Lower lobe of right lung (tissue), 2 donors: Measurements from ENCODE around the gene DLG5. TPM values are rescaled to one million over a fixed set of nuclear protein-coding genes. Genes with fewer than 3 reads are reported as not detected.

Experiments
- ATAC-seq, 2 donors: fragments of 200-7000 bp; cut with Tn5 transposase; one replicate each; pipeline ENCODE4 v1.9.1; 2020 to 2022; ENCODE audit warnings: mild to moderate bottlenecking in 2 of 2, moderate library complexity in 2 of 2
- DNase-seq: peaks from one replicate; pipeline ENCODE4 v3.0.0-alpha.2; 2020
- H3K27ac ChIP-seq: fragments of 200-600 bp; one replicate; pipeline ENCODE4 v1.8.0; 2022
- H3K27me3 ChIP-seq: fragments of 200-600 bp; one replicate; pipeline ENCODE4 v1.8.0; 2022; ENCODE audit warnings: low read depth
- H3K36me3 ChIP-seq: fragments of 200-600 bp; one replicate; pipeline ENCODE4 v1.8.0; 2022; ENCODE audit warnings: mild to moderate bottlenecking
- H3K4me1 ChIP-seq: fragments of 200-600 bp; one replicate; pipeline ENCODE4 v1.8.0; 2022
- H3K4me3 ChIP-seq: fragments of 200-600 bp; one replicate; pipeline ENCODE4 v1.8.0; 2022; ENCODE audit warnings: mild to moderate bottlenecking
- H3K9me3 ChIP-seq: fragments of 200-600 bp; one replicate; pipeline ENCODE4 v1.8.0; 2022
- intact Hi-C: fragments of 100-400 bp; cut with DNase I; formaldehyde crosslinking; loops from one replicate; pipeline ENCODE4 v1.11.0; 2022
- total RNA-seq: library from RNA; stranded (reverse); fragmentation: NEBNext Ultra II Directional; extraction: Animal tissue kit (Norgen Biotek cat#: 25700); gene quantifications from one replicate; pipeline ENCODE4 v1.2.1, GENCODE V29; 2021
- TF ChIP-seq, protein P1 (sequence below): fragments of 200-600 bp; IDR thresholded peaks from one replicate; pipeline ENCODE4 v1.8.0; 2022; ENCODE audit warnings: antibody characterized with exemption, mild to moderate bottlenecking
- donor health status: DM: no; HTN: yes; CAD: no; lungs with severe emphysema.

Gene DLG5
- total RNA-seq, 1 donor from 2014 or later, result 18.7 TPM

DNA sequence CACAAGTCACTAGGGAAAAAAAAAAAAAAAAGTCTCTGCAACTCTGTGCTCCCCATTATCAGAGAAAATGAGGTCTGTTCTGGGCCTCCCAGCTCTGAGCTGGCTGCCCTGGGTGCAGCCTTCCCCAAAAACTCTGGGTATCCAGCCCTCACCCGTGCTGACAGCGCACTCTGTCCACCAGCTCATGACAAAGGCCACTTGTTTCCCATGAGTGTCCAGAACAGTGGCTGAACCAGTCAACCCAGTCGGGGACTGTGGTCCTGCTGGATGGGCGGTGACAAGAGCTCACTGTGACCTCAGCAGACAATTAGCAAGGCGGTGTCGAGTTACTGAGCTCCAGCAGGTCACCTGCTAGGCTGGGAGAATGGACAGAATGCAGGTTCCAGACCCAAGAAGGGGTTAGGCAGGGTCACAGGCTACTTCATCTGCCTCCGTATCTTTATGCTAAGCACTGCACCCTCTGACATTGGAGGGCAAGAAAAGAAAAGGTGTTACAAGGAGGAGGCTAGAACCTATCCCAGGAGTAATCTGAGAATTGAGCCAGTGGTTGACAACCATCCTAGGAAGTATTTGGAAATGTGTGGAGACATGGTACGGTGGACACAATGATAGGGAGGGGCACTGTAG is 37.2 kb downstream of the DLG5 start:
- peak; percentile 94 for ATAC-seq

DNA sequence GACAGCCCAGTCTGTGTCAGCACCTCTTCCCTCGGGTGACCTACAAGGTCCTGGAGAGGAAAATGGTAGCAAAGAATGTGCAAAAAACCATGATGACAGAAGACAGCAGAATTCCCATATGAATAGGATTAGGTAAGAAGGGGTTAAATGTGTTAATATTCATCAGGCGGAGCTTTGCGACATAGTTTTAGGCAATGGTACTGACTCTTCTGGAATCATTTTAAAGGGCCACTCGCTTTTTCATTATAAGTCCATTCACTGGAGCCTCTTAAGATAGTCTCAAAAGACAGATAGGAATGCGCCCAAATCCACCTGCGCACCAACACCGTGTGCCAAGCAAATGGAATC is 38.2 kb downstream of the DLG5 start:
- Histone ChIP-seq H3K4me3 (peak overlapping the region; percentile 30), H3K27me3 (no peaks in the 10 kb centered on the region), H3K4me1 (peaks cover 31% of the 10 kb centered on the region), H3K27ac (peak overlapping the region; percentile 53), H3K9me3 (no peaks in the 10 kb centered on the region), H3K36me3 (no peaks in the 10 kb centered on the region)
- DNase-seq, result no peak
- ATAC-seq, result peak in 1 of 2 donors; percentile 31
- TF ChIP-seq, protein P1, sequence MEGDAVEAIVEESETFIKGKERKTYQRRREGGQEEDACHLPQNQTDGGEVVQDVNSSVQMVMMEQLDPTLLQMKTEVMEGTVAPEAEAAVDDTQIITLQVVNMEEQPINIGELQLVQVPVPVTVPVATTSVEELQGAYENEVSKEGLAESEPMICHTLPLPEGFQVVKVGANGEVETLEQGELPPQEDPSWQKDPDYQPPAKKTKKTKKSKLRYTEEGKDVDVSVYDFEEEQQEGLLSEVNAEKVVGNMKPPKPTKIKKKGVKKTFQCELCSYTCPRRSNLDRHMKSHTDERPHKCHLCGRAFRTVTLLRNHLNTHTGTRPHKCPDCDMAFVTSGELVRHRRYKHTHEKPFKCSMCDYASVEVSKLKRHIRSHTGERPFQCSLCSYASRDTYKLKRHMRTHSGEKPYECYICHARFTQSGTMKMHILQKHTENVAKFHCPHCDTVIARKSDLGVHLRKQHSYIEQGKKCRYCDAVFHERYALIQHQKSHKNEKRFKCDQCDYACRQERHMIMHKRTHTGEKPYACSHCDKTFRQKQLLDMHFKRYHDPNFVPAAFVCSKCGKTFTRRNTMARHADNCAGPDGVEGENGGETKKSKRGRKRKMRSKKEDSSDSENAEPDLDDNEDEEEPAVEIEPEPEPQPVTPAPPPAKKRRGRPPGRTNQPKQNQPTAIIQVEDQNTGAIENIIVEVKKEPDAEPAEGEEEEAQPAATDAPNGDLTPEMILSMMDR, result no peak
- intact Hi-C loops, result no loop called here

More for the DNA sequence above, 37.2 kb downstream of the DLG5 start:
- H3K9me3 ChIP-seq, result no peaks in the 10 kb centered on the region
- H3K27me3 ChIP-seq, result no peaks in the 10 kb centered on the region
- no peak overlapping the region for H3K4me3 ChIP-seq
- TF ChIP-seq, protein P1, result no peak
- H3K27ac ChIP-seq, result no peak overlapping the region
- peak; percentile 84 for DNase-seq
- H3K4me1 ChIP-seq, result peaks cover 31% of the 10 kb centered on the region
- intact Hi-C loops, result no loop called here
- H3K36me3 ChIP-seq, result no peaks in the 10 kb centered on the region

DNA sequence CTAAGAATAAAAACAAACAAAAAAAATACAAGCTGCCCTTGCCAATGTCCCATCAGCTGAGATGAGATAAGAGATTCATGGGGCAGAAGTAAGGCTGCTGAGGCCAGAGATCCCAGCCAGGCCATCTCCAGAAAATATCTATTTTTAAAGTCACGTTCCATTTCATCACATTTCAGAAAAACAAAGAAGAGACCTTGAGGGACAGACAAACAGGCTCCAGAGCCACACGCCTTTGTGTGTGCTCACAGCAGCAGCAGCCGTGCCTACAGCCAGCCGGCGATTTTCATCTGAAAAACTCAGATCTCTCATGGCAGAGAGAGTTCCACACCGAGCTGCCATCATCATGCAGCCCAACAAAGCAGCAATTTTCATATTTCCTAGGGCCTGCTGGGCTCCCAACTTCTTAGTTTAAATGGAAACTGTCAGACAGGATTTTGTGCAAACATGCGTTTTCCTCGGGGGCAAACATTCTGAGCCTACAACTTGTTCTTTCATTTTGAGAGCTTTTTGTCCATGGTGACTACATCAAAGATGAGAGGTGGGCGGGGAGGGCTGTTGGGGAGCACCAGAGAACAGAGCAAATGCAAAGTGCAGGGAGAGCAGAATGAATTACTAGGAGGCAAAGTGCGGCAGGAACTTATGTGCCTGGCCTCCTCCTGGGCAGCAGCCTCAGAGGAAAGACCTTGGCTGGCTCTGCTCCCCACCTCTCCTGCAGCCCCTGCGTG is 38.8 kb downstream of the DLG5 start:
- Histone ChIP-seq H3K36me3 (no peaks in the 10 kb centered on the region), H3K27me3 (no peaks in the 10 kb centered on the region), H3K4me3 (peak overlapping the region; percentile 30), H3K27ac (peak overlapping the region; percentile 53), H3K4me1 (peaks cover 31% of the 10 kb centered on the region), H3K9me3 (no peaks in the 10 kb centered on the region)
- DNase-seq (no peak), ATAC-seq (peak in 1 of 2 donors; percentile 27)
- TF ChIP-seq, protein P1, result no peak
- intact Hi-C loops, result no loop called here

DNA sequence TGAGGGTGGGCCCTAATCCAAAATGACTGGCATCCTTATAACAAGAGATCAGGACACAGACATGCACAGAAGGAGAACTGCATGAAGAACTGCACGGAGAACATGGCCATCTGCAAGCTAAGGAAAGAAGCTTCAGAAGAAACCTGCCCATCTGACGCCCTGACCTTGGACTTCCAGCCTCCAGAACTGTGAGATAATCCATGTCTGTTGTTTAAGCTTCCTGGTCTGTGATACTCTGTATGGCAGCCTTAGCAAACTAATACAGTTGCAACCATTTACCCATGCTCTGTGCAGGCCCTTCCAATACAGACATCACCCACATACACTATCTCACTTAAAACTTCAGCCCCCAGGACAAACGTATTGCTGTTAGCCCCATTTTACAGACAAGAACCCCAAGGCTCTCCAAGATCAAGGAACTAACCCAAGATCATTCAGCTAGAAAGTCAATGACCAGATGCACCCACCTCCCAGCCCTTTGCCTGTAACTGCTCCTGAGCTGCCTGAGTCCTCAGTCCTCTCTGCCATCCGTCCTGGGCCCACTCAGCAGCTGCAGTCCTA is 39.7 kb downstream of the DLG5 start:
- H3K4me1 ChIP-seq, result peaks cover 31% of the 10 kb centered on the region
- ATAC-seq (no peak), DNase-seq (no peak)
- H3K27me3 ChIP-seq, result no peaks in the 10 kb centered on the region
- H3K9me3 ChIP-seq, result no peaks in the 10 kb centered on the region
- TF ChIP-seq, protein P1, result no peak
- no peak overlapping the region for H3K4me3 ChIP-seq
- intact Hi-C loops, result no loop called here
- no peak overlapping the region for H3K27ac ChIP-seq
- H3K36me3 ChIP-seq, result no peaks in the 10 kb centered on the region

DNA sequence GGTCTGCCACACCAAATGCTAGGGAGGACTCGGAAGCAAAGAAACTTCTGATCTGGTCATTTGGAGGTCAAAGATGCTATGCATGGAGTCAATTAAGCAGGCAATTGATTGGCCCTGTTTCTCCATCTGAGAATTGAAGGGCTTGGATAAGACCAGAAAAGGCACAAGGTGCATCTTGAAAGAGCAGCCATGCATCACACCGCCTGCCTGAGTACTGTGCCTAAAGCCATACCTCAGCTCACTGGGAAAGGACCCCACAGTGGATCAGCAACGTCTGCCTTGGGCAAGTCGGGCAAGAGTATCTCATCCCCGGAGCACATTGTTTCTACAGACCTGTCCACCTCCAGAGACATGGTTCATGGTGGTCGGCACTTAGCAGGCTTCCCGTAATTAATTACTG is 42.4 kb downstream of the DLG5 start:
- Histone ChIP-seq H3K36me3 (no peaks in the 10 kb centered on the region), H3K4me1 (peaks cover 25% of the 10 kb centered on the region), H3K4me3 (no peak overlapping the region), H3K27me3 (no peaks in the 10 kb centered on the region), H3K9me3 (no peaks in the 10 kb centered on the region), H3K27ac (no peak overlapping the region)
- intact Hi-C loops, result no loop called here
- ATAC-seq (no peak), DNase-seq (no peak)
- TF ChIP-seq, protein P1, result no peak
